ENCODE data around the gene CACNB2. TPM values are rescaled to one million over a fixed set of nuclear protein-coding genes. Genes with fewer than 3 reads are reported as not detected.

The CACNB2 gene
- total RNA-seq, 6 experiments from 2014 or later = not detected

DNA sequence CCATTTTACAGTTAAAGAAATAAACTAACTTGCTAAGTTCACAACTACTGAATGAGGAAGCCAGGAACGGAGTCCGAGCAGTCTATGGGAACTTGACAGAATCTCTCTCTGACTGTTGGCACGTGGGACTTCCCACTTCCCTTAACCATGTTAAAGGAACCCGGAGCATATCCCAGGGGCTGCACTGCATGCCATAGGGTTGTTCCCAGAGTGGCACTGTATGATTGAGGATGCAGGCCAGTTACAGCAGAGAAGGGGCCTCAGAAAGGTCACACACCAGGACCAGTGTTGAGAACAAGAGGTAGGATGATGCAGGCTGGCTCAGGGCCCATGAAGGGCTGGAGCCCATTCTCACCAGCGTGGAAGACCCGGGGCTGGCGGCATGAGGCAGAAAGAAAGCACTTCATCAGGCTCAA lies 309.4 kb downstream of the CACNB2 start:
- Mint-ChIP-seq H3K27me3 (ENCODE audit: insufficient read depth) (peaks cover 2% of the 10 kb centered on the region; the same call in 1 of the 2 replicates), H3K4me1 (ENCODE audit: low read depth) (no peaks in the 10 kb centered on the region), H3K9me3 (peaks cover 27% of the 10 kb centered on the region; the same call in 1 of the 2 replicates), H3K4me3 (no peak overlapping the region), H3K27ac (no peak overlapping the region), H3K36me3 (ENCODE audit: low read depth) (no peaks in the 10 kb centered on the region)
- TF ChIP-seq CTCF (IDR thresholded peaks at IDR 0.05) = no peak
- no peak for DNase-seq

DNA sequence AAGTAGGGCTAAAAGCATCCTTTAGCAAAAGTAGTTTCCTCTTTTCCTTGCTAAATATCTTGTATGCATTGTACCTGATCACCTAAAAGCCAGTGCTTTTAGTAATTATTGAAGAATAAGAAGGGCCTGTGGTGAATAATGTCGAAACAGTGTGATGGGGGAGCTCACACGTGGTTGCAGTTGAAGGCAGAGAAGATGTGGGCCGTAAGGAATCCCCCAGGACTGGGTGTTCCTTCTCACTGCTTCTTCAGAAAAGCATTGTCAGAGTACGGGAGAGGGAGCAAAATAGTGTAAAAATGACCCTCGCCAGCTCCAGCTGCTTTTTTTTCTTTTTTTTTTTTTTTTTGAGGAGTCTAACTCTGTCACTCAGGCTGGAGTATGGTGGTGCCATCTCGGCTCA lies 310.1 kb downstream of the CACNB2 start:
- Mint-ChIP-seq H3K9me3 (peaks cover 26% of the 10 kb centered on the region; the same call in 1 of the 2 replicates), H3K4me3 (no peak overlapping the region), H3K36me3 (ENCODE audit: low read depth) (no peaks in the 10 kb centered on the region), H3K4me1 (ENCODE audit: low read depth) (no peaks in the 10 kb centered on the region), H3K27me3 (ENCODE audit: insufficient read depth) (peaks cover 2% of the 10 kb centered on the region; the same call in 1 of the 2 replicates), H3K27ac (no peak overlapping the region)
- TF ChIP-seq CTCF (IDR thresholded peaks at IDR 0.05) = no peak
- no peak for DNase-seq

DNA sequence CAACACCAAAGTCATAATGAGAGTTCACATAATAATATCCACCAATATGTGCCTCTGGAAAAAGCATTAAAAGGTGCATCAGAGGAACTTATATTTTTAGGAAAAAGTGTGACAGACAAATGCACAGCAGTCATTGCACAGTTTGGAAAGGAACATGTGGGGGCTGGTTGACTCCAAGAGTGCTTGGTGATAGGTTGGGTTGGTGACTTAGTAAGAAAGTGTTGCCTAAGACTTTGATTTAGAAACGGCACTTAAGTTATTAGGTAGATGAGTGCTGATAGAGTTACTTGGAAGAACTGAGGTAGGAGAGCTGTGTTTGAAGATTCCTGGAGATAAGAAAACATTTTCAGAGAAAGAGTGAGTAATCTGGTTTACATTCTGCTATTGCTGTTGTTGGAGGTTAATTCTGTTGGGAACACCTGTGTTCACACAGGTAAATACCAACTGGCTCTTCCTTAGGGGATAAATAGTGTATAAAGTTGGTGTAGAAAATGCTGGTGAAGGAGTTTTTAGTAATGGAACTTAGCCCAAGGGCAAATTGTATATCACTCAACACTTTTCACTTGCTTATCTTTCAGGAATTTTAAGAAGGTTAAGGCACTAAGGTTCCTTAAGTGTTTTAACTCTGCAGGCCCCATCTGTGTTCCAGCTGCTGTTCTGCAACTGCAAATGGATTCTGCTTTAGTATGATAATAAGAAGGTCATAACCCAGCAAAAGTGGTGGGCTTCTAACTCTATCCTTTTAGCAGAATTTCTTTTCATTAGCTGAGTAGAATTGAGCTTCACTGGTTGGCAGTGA lies 315.1 kb downstream of the CACNB2 start:
- no peaks in the 10 kb centered on the region for H3K36me3 Mint-ChIP-seq (ENCODE audit: low read depth)
- no peaks in the 10 kb centered on the region for H3K27me3 Mint-ChIP-seq (ENCODE audit: insufficient read depth)
- TF ChIP-seq CTCF (IDR thresholded peaks at IDR 0.05) = no peak
- DNase-seq = no peak
- H3K4me3 Mint-ChIP-seq = no peak overlapping the region
- H3K4me1 Mint-ChIP-seq (ENCODE audit: low read depth) = no peaks in the 10 kb centered on the region
- H3K9me3 Mint-ChIP-seq = peaks cover 15% of the 10 kb centered on the region; the same call in 1 of the 2 replicates
- H3K27ac Mint-ChIP-seq = no peak overlapping the region

- Mint-ChIP-seq H3K27ac (no peak overlapping the region), H3K9me3 (peaks cover 21% of the 10 kb centered on the region; the same call in 1 of the 2 replicates), H3K27me3 (ENCODE audit: insufficient read depth) (no peaks in the 10 kb centered on the region), H3K36me3 (ENCODE audit: low read depth) (no peaks in the 10 kb centered on the region), H3K4me1 (ENCODE audit: low read depth) (no peaks in the 10 kb centered on the region), H3K4me3 (no peak overlapping the region)
- DNase-seq = no peak
- no peak for TF ChIP-seq CTCF (IDR thresholded peaks at IDR 0.05)
Measured at GRCh38 chr10:18456984-18457383, 316.8 kb downstream of the CACNB2 start.

- H3K27me3 Mint-ChIP-seq (ENCODE audit: insufficient read depth) = peaks cover 2% of the 10 kb centered on the region; the same call in 1 of the 2 replicates
- H3K4me3 Mint-ChIP-seq = no peak overlapping the region
- no peak for TF ChIP-seq CTCF (IDR thresholded peaks at IDR 0.05)
- DNase-seq = no peak
- H3K4me1 Mint-ChIP-seq (ENCODE audit: low read depth) = no peaks in the 10 kb centered on the region
- peaks cover 21% of the 10 kb centered on the region; the same call in 1 of the 2 replicates for H3K9me3 Mint-ChIP-seq
- H3K27ac Mint-ChIP-seq = no peak overlapping the region
- no peaks in the 10 kb centered on the region for H3K36me3 Mint-ChIP-seq (ENCODE audit: low read depth)
Measured at GRCh38 chr10:18460032-18460431, 319.8 kb downstream of the CACNB2 start.

All from HFFc6 (cell line).